K562 (cell line): ENCODE data around the gene RELL1. TPM values are rescaled to one million over a fixed set of nuclear protein-coding genes. Genes with fewer than 3 reads are reported as not detected.

ENCODE experiments used
- ARHGAP35 ChIP-seq: fragments of 450-650 bp; IDR thresholded peaks from 2 replicates; pipeline ENCODE4 v1.6.1; 2018; ENCODE audit not compliant: partially characterized antibody
- ELF4 ChIP-seq: fragments of 450-650 bp; formaldehyde crosslinking; IDR thresholded peaks from 2 replicates; pipeline ENCODE4 v1.4.0; 2022; ENCODE audit warnings: missing genetic modification characterization
- ERF ChIP-seq: fragments of 450-650 bp; formaldehyde crosslinking; IDR thresholded peaks from 2 replicates; pipeline ENCODE4 v1.4.0; 2020; ENCODE audit warnings: mild to moderate bottlenecking, mixed read lengths
- HIVEP1 ChIP-seq: fragments of 250-450 bp; sonication (Bioruptor Pico); IDR thresholded peaks from 2 replicates; pipeline ENCODE4 v1.4.0; 2020; ENCODE audit warnings: mild to moderate bottlenecking
- MAFF ChIP-seq: IDR thresholded peaks from 2 replicates; pipeline ENCODE4 v1.6.1; 2012; ENCODE audit warnings: low read length, improper control_type of control experiment
- MEF2A ChIP-seq: IDR thresholded peaks from 2 replicates; pipeline ENCODE4 v1.6.1; 2011; ENCODE audit warnings: low read depth, mild to moderate bottlenecking, low read length, moderate library complexity; ENCODE audit not compliant: control insufficient read depth
- MEF2D ChIP-seq: conservative IDR thresholded peaks from 2 replicates; pipeline ENCODE4 v1.6.1; 2016; ENCODE audit warnings: low read depth, missing genetic modification characterization, missing compliant biosample characterization
- NR2C1 ChIP-seq, 2 experiments: fragments of 450-650 bp; IDR thresholded peaks; 2 replicates each; pipeline ENCODE4 v1.6.1; 2017; ENCODE audit warnings: mild to moderate bottlenecking in 2 of 2, antibody characterized with exemption in 1 of 2, inconsistent platforms in 1 of 2, missing compliant biosample characterization in 1 of 2, missing genetic modification characterization in 1 of 2
- ZNF3 ChIP-seq: fragments of 250-450 bp; sonication (Bioruptor Pico); IDR thresholded peaks from 2 replicates; pipeline ENCODE4 v1.5.0; 2021; ENCODE audit warnings: mild to moderate bottlenecking, moderate library complexity
- ZNF347 ChIP-seq: fragments of 450-650 bp; formaldehyde crosslinking; IDR thresholded peaks from 2 replicates; pipeline ENCODE4 v1.4.0; 2020; ENCODE audit warnings: low read depth, mild to moderate bottlenecking, moderate library complexity
- ZNF696 ChIP-seq: fragments of 250-450 bp; sonication (Bioruptor Pico); conservative IDR thresholded peaks from 2 replicates; pipeline ENCODE4 v1.4.0; 2020; ENCODE audit warnings: mild to moderate bottlenecking, moderate library complexity
- ZZZ3 ChIP-seq: fragments of 450-650 bp; IDR thresholded peaks from 2 replicates; pipeline ENCODE4 v1.6.1; 2016; ENCODE audit warnings: antibody characterized with exemption, mild to moderate bottlenecking, moderate library complexity
- polyA plus RNA-seq, 8 experiments: library from polyadenylated mRNA; depleted of rRNA in 4 of 8; stranded (reverse) in 5 of 8; unstranded in 3 of 8; fragments of >200 nt; fragmentation: Nextera tagmentation in 2 of 8; fragmentation: Illumina TruSeq in 1 of 8; extraction: Ambion mirVana in 2 of 8; extraction: Trizol in 1 of 8; gene quantifications; 2 replicates each; pipeline versions ENCODE4 v1.2.1 to v1.2.3, GENCODE V29; 2011 to 2014; ENCODE audit warnings: inconsistent platforms in 1 of 8, missing spikeins in 1 of 8
- total RNA-seq, 7 experiments: library from RNA; depleted of rRNA in 6 of 7; stranded (reverse); fragments of >200 nt in 6 of 7; fragmentation: Illumina TruSeq in 2 of 7; extraction: Trizol in 2 of 7; gene quantifications; 2 replicates each; pipeline versions ENCODE4 v1.2.1 to v1.2.3, GENCODE V29; 2011 to 2021; ENCODE audit warnings: low replicate concordance in 1 of 7
- TF ChIP-seq, protein P1 (sequence below), 2 experiments: IDR thresholded peaks in 1 of 2; conservative IDR thresholded peaks in 1 of 2; 2 replicates each; pipeline ENCODE4 v1.6.1; 2016; ENCODE audit warnings: low read depth in 2 of 2, mild to moderate bottlenecking in 1 of 2, missing compliant biosample characterization in 1 of 2, missing genetic modification characterization in 1 of 2, moderate library complexity in 1 of 2
- TF ChIP-seq, protein P2 (sequence below): fragments of 450-650 bp; formaldehyde crosslinking; IDR thresholded peaks from 2 replicates; pipeline ENCODE4 v1.4.0; 2020; ENCODE audit warnings: mild to moderate bottlenecking, moderate library complexity
- TF ChIP-seq, protein P3 (sequence below), 2 experiments: fragments of 450-650 bp; IDR thresholded peaks; 2 replicates each; pipeline ENCODE4 v1.6.1; 2016

The RELL1 gene
- total and polyA plus RNA-seq, 9 of the 15 experiments (the other 6 are each of a cell fraction or from before 2014, with no cell fraction given), result 0.06 to 3.5 (median 1.7) TPM; not detected in 1

DNA sequence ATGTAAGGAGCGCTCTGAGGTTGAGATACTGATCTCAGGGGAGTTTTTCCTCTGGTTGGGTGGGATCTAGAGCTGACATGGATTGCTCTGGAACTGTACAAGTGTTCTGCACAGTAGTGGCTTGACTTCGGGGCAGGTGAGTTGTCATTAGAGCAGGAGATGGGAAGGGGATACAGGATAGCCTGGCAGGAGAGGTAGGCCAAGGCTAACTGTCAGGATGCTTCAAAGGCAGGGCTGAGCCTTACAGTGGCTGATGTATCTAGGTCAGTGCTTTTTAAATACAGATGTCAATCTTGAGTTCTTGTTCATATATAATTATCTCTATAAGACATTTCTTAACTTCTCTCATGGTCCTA lies 43.5 kb upstream of the RELL1 start (continued):
- TF ChIP-seq, protein P1, sequence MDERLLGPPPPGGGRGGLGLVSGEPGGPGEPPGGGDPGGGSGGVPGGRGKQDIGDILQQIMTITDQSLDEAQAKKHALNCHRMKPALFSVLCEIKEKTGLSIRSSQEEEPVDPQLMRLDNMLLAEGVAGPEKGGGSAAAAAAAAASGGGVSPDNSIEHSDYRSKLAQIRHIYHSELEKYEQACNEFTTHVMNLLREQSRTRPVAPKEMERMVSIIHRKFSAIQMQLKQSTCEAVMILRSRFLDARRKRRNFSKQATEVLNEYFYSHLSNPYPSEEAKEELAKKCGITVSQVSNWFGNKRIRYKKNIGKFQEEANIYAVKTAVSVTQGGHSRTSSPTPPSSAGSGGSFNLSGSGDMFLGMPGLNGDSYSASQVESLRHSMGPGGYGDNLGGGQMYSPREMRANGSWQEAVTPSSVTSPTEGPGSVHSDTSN (CRISPR knock-in tag; IDR thresholded peaks at IDR 0.05; ENCODE audit: low read depth), result no peak
- TF ChIP-seq, protein P1 (tag; conservative IDR thresholded peaks at IDR 0.05; ENCODE audit: low read depth), result no peak
- TF ChIP-seq HIVEP1 (CRISPR knock-in tag) (no peak), ZZZ3 (no peak), ZNF3 (CRISPR knock-in tag) (no peak), ARHGAP35 (no peak), MEF2D (tag) (no peak), MEF2A (no peak), ERF (CRISPR knock-in tag) (no peak), ZNF347 (CRISPR knock-in tag) (no peak), NR2C1 (IDR thresholded peaks at IDR 0.05) (no peak), NR2C1 (tag; IDR thresholded peaks at IDR 0.05) (no peak), ZNF696 (no peak), ELF4 (CRISPR knock-in tag) (no peak), MAFF (no peak)
- TF ChIP-seq, protein P2, sequence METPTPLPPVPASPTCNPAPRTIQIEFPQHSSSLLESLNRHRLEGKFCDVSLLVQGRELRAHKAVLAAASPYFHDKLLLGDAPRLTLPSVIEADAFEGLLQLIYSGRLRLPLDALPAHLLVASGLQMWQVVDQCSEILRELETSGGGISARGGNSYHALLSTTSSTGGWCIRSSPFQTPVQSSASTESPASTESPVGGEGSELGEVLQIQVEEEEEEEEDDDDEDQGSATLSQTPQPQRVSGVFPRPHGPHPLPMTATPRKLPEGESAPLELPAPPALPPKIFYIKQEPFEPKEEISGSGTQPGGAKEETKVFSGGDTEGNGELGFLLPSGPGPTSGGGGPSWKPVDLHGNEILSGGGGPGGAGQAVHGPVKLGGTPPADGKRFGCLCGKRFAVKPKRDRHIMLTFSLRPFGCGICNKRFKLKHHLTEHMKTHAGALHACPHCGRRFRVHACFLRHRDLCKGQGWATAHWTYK (CRISPR knock-in tag), result no peak
- TF ChIP-seq, protein P3, sequence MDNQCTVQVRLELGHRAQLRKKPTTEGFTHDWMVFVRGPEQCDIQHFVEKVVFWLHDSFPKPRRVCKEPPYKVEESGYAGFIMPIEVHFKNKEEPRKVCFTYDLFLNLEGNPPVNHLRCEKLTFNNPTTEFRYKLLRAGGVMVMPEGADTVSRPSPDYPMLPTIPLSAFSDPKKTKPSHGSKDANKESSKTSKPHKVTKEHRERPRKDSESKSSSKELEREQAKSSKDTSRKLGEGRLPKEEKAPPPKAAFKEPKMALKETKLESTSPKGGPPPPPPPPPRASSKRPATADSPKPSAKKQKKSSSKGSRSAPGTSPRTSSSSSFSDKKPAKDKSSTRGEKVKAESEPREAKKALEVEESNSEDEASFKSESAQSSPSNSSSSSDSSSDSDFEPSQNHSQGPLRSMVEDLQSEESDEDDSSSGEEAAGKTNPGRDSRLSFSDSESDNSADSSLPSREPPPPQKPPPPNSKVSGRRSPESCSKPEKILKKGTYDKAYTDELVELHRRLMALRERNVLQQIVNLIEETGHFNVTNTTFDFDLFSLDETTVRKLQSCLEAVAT (IDR thresholded peaks at IDR 0.05), result no peak
